Glomerular endothelial cell (primary cell): ENCODE data around the gene NSMCE1. TPM values are rescaled to one million over a fixed set of nuclear protein-coding genes. Genes with fewer than 3 reads are reported as not detected.

Experiments
- DNase-seq: peaks from one replicate; pipeline ENCODE4 v3.0.0-alpha.2; 2011; ENCODE audit warnings: low read depth, low spot score; ENCODE audit errors: extremely low read depth
- total RNA-seq: library from RNA; depleted of rRNA; stranded (reverse); fragments of >200 nt; gene quantifications from 2 replicates; pipeline ENCODE4 v1.2.3, GENCODE V29; 2015

Gene NSMCE1
- total RNA-seq, 1 donor from 2014 or later = 44.7 TPM

DNA sequence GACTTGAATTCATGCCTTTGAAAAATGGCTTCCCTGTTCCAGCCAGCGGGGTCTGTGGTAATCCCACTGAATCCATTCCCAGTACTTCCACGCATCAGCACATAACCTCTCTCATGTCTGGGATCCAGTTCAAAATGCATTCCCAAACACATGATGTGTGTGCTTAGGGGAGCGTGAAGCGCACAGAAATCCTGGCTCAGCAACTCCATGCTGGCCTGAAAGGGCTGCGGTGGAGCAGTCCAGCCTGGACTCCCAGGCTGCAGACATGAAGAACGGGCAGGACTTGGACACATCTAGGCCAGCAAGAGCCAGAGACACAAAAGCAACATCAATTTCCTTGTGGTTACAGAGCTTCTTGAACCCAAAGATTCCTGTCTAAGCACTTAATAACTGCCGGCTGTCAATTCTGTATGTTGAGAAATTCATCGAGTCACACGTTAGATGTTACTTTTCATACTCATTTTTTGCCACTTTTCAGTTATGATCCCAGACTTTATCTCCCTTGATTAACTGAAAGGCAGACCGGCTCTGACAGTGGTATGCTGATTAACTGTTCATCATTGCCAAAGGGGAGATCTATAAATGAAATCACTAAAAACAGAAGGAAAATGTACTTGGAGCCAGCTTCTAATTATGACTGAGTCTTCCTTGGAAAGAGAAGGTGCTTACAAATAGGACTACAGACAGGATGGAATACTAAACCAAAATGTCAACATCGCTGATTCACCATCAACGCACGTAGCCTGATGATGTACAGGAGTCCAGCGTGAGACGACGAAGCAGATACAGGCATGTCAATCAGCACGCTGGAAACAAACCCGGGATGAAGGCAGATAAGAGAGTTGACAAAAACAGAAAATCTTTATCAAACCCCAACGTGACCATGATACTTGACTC, 23.0 kb downstream of the NSMCE1 start:
- no peak for DNase-seq

GRCh38 chr16:27244363-27244755, 24.2 kb downstream of the NSMCE1 start:
- DNase-seq = no peak

- DNase-seq = no peak
Measured at GRCh38 chr16:27243725-27244362, 24.7 kb downstream of the NSMCE1 start.

GRCh38 chr16:27242868-27243590, 25.5 kb downstream of the NSMCE1 start:
- DNase-seq = peak; percentile 91

DNA sequence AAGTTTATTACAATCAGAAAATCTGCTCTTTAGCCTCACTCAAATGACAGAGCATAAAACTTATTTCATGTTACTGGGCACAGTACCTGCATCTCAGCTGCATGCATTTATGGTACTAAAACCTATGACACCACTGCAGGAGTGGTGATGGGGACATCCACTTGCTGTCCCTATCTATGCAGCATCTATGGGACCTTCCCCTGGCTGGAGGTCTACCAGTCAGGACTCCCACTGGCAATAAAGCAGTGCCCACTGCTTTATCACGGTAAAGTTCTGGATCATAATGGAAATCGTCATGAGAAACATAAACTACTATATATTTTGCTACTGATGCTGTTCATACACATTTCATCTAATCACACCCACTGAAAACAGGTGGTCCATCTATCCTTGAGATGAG, 26.2 kb downstream of the NSMCE1 start:
- no peak for DNase-seq

DNA sequence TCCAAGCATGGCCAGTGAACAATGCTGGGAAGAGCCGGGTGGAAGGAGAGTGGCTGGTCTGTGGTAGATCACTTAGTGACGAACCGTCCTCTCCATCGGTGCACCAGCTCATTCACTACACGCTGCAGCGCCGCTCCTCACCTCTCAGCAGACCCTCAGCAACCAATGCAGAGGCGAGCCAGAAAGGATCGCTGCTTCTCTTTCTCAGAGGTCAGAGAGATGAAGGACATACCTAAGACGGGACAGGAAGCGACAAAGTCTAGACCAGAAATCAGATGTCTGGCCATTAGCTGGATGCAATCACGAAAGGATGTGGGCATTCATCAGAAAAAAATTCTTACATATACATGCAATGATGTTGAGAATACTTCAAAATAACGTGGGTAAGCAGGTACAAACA, 26.9 kb downstream of the NSMCE1 start:
- no peak for DNase-seq

GRCh38 chr16:27240948-27241531, 27.5 kb downstream of the NSMCE1 start:
- no peak for DNase-seq

DNA sequence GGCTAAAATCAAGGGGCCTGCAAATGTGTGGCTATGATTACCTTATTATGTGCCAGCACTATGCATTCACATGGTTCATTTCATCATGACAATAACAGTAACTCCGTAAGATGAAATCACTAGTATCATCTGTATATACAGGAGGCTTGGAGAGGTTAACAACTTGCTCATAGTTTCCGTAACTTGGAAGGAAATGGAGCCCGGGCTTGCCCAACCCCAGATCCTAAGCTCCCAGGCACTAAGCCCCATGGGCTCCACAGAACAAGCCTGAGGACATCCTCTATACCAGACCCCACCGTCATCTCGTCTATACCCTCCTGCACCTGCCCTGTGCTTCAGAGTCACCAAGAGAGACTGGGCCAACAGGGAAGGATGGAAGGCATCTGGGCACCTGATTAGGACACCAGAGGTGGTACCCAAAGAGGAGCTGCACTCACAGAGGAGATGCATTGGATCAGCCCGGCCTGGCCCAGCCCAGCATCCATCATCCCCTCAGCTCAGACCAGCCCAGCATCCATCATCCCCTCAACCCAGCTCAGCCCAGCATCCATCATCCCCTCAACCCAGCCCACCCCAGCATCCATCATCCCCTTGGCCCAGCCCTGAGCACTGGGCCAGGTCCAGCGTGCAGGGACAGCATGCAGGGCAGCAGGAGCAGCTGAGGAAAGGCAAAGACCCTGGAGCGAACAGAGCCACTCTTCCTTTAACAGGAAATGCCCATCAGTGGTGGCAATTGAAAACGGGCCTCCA, 28.5 kb downstream of the NSMCE1 start:
- DNase-seq = no peak

GRCh38 chr16:27239026-27239425, 29.5 kb downstream of the NSMCE1 start:
- no peak for DNase-seq

GRCh38 chr16:27238591-27238990, 30.0 kb downstream of the NSMCE1 start:
- DNase-seq = no peak

DNA sequence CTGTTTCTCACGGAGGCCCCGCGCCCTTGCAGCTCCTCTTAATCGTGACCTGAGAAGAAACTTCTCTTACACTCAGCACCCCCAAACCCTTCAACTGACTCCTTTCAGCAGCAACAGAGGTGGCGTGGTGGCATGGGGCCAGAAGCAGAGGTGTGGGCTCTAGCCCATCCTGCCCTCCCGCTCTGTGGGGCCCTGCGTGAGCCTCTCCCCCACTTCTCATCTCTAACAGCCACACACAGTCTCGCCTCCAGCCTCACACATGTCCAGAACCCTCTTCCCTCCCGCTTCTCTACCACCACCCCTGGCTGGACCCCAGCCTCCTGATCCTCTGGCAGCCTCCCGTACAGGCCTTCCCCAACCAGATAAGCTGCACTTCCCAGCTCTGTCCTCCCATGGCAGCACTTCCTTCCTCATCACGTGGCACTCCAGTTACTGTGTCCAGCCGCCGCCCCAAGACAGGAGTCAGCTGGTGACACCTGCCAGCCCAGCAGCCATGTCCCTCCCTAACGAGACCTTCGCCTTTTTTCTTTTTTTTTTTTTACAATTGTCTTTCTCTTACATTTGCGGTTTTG, 30.5 kb downstream of the NSMCE1 start:
- no peak for DNase-seq

DNA sequence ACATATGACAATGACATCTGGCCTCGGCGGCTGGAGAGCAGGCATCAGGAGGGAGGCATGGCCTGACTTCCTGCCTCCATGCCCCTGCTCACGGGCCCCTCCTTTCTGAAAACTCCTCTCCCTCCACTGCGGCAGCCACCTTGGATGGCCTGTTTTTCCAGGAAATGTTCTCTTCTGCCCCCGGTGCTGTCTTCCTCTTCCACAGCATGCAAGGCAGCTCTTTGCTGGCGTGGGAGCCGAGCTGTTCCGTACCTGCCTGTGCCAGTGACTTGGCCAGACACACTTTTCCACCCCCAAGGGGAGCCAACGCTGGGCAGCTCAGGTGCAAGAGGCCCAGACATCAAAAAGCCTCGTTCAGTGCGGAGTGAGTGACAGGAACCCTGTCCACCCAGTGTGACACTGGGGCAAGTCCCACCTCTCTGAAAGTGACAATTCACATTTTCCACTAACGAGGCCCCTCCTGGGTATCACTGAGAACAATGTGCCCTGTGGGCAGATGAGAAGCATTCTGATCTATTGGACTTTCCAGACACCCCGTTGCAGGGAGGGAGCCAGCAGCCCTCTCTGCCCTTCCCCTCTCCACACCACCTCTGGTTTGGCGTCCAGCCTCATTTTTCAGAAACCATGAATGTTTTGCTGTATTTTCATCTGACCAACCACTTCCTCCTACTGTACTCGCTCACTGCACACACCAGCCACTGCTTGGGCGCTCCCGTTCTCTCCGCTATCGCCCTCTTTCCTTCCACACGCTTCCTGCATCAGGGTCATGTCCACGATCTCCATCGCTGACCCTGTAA, 31.2 kb downstream of the NSMCE1 start:
- DNase-seq = no peak

DNA sequence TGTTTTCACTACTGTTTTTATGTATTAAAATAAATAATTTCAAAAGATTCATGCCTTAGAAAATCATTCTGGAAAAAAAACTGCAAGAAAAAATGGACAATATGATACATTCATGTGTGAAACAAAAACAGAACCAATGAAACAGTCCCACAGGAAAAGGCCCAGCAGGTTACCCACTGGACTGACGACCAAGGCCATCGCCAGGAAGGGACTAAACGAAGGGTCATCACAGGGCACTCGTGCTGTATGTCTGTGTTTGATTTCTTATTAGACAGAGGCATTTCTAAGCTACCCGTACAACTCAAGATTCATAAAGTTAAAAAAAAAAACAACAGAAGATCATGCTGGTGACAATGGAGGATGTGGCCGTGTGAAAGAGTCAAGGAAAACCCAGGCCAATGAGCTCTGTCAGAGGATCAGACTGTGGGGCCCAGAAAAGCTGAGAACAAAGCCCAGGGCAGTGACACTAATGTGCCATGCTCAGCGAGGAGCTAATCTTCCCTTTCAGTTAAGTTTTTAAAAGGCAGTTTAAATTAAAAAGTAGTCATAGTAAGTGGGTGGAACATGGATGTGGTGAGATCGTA, 31.8 kb downstream of the NSMCE1 start:
- DNase-seq = no peak

- DNase-seq = no peak
Measured at GRCh38 chr16:27235938-27236245, 32.7 kb downstream of the NSMCE1 start.

DNA sequence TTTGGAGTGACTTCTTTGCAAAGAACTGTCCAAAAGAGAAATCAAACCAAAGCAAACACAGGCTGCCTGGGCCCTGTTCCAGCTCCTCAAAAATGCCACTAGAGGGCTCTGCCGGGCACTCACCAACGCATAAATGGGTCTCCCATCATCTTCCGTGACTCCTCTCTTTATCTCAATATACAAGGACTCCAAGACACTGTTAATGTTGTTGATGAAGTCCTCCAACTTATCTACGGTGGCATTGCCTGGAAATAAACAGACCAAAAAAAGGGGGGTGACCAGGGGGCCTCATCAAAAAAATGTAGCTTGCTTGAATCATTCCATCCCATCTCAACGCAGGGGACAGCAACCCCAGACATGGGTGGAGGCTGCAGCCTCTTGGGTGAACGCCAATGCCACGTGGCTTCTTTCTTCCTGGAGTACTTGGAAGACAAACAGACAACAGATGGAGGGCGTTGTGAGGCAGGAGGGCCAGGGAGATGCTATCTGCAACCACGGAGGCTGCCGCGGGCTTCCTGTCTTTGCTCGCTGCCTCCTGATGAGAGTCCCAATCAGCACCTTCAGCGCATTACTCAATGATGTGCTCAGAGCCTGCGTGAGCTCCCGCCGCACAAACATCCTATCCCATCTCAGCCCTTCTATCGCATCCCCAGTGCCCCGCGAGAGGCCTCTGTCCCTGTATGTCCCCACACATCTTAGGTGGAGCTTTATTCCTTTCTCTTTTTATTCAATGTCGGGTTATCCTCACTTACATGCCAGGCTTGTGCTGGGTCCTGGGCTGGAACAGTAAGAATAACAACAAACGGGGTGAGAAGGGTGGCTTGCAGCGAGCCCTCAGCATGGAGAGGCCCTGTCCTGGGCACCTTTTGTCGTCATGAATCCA, 33.3 kb downstream of the NSMCE1 start:
- DNase-seq = peak; percentile 91

GRCh38 chr16:27234603-27235002, 34.0 kb downstream of the NSMCE1 start:
- no peak for DNase-seq

DNA sequence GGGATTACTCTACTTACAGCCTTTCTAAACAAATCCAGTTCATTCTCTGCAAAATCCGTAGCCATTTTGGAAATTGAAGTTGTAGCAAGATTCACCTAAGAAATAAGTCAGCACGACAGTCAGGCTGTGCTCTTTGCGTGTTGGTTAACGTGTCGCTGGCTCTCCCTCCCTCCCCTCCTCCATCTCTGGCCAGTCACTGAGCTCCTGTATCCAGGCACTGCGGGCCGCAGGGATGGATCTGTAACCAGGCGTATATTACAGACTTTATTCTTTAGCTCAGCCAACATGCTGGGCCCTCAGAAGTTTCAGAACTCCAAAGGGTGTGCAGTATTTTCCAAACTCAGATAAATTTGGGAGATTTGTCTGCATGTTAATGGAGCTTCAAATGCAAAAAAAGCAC, 34.4 kb downstream of the NSMCE1 start:
- DNase-seq = no peak

DNA sequence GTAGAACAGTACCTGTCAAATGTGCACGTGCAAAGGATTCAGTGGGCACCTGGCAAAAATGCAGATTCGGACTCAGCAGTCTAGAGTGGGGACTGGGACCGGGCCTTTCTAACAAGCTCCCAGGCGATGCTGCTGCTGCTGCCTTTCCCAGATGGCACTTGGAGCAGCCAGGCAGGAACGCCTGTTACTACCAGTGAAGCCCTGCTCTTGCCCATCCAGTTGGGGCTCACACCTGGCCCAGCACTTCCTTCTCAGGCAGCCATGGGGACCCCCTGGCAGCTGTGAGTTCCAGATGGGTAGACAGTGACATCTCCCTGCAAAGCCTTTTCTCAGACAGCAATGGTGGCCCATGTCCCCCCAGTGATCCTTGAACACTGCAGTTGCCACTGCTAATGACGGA, 34.8 kb downstream of the NSMCE1 start:
- DNase-seq = no peak
